Right renal cortex interstitium (tissue), 3 donors: ENCODE measurements around the gene IL22RA1. TPM values are rescaled to one million over a fixed set of nuclear protein-coding genes. Genes with fewer than 3 reads are reported as not detected.

Source experiments
- DNase-seq, 3 donors: peaks; one replicate each; pipeline ENCODE4 v3.0.0-alpha.2; 2013; ENCODE audit warnings: low read depth in 3 of 3, low spot score in 2 of 3
- polyA plus RNA-seq, 3 donors: library from polyadenylated mRNA; unstranded; fragments of 120-200 nt; gene quantifications; one replicate each; pipeline ENCODE4 v1.2.1, GENCODE V29; 2013; ENCODE audit not compliant: insufficient read length in 3 of 3

Gene IL22RA1
- polyA plus RNA-seq, 3 donors, result 2.3 to 3.8 (median 3.5) TPM

GRCh38 chr1:24118410-24119242 is 24.3 kb downstream of the IL22RA1 start:
- DNase-seq, result no peak

GRCh38 chr1:24117722-24118409 is 25.1 kb downstream of the IL22RA1 start:
- no peak for DNase-seq

- DNase-seq, result no peak
Measured at GRCh38 chr1:24117132-24117531, 25.8 kb downstream of the IL22RA1 start.

- DNase-seq, result no peak
Measured at GRCh38 chr1:24114753-24115152, 28.2 kb downstream of the IL22RA1 start.

DNA sequence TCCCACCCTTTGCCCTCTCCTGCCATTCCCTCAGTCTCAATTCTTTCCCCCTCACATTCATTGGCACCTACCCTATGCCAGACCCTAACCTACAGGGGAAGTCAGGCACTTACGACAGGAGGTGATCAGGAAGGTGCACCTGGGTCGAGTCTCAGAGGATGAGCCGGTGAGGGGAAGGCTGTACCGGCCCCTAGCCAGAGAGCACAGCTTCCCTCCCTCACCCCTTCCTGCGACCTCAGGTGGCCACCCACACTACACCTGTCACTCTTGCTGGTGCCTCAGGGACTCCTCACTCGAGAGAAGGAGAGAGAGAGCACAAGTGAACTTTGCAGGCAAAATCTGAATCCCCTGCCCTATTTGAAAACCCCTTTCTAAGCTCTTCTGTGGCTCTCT is 29.3 kb downstream of the IL22RA1 start:
- no peak for DNase-seq

DNA sequence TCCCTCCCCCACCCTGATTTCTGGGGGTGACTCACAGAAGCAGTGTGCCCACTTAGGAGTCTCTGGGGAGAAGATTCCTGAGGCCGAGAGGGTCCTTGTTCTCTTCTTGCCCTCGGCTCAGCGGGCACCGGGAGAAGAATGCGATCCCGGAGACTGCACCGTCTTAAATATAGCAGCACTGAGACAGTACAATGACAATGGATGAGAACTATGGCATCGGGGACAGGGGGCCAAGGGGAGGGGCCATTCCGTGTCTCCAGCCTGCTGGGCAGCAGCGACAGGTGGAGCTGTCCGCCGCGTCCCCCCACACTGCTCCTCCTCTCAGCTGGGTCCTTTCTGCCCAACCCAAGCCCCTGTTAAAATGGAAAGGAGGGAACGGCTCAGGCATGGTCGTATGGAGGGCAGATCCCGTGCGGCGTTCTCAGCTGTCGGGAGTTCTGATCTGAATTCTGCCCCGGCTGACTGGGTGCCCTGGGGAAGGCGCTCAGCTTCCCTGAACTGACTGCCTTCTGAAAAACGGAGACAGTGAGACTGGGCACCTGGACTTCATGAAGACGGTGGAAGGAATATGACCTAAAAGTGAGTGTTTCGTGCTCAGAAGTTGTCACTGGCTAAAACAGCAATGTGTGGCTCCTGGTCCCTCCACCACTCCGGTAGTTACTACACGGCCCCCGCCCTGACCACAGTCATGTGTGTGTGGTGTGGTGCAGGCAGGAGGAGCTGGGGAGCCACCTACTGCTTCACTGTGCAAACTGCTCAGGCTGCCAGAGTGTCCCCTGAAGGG is 30.8 kb downstream of the IL22RA1 start, which contains the start of gene MYOM3:
TSS of gene MYOM3 (minus strand) at position 140 of the 784 bp plus-strand sequence. CDS start 3,499 bp downstream, outside the sequence.
- no peak for DNase-seq

- DNase-seq, result no peak
Measured at GRCh38 chr1:24111262-24111995, 31.5 kb downstream of the IL22RA1 start.

GRCh38 chr1:24110642-24111261 is 32.2 kb downstream of the IL22RA1 start:
- DNase-seq, result no peak

DNA sequence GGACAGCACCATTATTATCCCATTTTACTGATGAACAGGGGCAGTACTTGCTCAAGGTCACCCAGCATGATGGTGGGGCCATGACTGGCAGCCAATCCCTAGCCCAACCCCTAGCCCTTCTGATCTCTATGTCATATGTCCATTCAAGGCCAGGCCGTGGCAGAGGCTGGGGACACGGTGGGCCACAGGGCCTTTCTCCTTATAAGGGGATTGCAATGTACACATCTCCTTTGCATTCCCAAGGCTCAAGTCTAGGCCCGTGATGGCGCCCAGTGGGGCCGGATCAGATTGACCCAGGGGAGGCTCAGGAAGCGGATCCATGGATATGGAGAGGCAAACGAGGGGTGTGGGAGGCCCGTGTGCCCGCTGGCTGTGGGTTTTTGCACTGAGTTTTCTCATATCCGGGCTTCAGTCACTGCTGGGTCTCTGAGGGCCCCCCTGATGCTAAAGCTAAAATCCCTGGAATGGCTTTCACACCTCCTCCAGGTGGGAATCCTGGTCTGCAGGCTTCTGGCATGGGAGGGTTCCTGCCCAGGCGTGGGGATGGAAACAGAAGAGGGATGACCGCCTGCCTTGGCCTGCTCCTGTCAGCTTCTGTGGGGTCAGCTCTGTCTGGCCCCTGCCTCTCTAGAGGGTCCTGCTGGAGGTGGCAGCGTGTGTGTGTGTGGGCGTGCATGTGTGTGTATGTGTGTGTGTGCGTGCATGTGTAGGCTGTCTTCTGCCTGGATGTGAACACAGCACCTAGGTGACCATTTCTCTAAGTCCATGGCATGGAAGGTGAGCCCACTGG is 33.1 kb downstream of the IL22RA1 start:
- no peak for DNase-seq

DNA sequence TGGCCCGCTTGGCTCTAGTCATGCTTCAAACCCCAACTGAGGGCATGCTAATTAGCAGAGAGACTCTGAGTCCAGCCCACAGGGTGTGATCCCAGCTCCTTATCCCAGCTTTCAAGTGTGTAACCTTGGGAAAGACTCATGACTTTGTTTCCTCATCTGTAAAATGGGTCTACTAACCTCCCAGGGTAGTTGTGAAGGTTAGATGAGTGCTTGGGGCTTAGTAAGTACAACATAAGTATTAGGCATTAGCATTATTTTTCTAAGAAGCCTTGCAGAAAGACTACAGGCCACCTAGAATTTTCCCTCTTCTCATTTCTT is 33.8 kb downstream of the IL22RA1 start:
- no peak for DNase-seq

GRCh38 chr1:24108334-24109165 is 34.4 kb downstream of the IL22RA1 start:
- no peak for DNase-seq

DNA sequence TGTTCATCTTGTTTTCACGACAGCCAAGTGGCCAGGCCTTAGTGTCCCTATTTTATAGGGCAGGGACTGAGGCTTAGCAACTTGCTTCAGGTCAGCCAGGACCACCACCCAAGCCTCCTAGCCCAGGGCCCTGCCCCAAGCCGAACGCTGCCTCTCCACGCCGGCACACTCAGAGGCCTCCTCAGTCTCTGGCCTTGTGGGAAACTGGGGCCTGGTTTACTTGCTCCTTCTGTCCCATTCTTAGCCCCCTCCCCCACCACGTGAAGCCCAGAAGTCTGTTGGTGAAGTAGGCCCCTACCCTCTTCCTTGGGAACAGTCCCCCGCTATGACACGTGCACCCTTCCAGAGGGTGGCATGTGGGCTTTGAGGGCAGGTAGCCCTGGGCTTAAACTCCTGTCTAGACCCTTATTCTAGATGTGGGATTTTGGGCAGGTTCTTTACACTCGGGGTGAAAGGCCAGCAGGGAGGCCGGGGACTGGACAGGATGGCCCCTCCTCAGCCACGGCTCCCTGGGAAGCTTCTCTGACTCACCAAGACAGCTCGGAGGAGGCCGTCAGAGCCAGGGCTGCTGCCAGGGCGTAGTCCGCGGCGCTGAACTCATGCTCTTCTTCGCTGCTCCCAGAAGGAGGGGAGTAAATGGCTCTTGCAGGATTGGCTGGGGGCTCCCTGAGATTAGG is 35.3 kb downstream of the IL22RA1 start:
- no peak for DNase-seq

DNA sequence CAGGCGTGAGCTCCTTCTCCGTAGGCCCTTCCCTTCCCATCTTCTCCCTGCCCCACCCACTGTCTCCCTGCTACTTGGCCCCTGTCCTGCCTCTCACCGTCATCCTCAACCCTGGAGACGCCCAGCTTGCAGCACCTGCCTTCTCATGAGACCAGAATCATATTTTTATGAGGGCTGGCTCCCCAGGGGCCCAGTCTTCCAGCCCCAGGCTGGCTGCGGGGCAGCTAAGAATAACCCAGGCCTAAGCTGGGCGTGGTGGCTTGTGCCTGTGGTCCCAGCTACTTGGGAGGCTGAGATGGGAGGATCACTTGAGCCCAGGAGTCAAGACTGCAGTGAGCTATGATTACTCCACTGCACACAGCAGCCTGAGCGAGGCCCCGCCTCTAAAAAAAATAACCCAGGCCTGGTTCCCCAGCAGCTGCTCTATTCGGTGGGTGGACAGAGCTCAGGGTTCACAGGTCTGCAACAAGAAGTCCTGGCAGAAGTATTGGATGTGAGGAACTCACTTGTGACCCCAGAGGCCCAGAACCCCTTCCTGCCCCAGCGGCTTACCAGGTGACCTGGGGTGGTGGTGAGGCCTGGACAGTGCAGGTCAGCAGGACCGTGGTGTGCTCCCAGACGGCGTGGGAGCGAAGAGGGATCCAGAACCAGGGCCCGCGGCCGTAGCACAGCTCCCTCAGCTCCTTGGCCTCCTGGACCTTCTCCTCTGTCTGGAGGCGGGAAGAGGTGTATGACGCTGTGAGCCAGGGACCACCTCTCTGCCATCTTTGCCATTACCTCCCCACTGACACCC is 37.4 kb downstream of the IL22RA1 start:
- no peak for DNase-seq

DNA sequence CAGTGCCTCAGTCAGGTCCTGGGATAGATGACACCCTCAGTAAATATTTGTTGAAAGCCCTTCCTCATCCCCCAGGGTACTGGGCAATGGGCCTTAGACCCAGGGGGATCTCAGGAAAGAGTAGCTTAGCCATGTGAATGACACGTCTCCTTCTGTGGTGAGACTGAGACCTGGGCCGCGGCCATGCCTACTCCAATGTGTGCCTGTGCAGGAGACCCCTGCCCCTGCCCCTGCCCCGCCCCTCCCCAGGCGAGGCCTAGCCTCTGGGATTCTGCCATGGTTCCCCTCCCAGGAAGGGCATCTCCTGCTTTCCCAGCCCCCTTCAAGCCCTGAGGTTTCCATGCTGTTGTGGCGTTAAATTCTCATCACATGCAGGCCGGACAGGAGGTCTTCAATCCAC is 38.1 kb downstream of the IL22RA1 start:
- no peak for DNase-seq

GRCh38 chr1:24103879-24104278 is 39.1 kb downstream of the IL22RA1 start:
- no peak for DNase-seq

DNA sequence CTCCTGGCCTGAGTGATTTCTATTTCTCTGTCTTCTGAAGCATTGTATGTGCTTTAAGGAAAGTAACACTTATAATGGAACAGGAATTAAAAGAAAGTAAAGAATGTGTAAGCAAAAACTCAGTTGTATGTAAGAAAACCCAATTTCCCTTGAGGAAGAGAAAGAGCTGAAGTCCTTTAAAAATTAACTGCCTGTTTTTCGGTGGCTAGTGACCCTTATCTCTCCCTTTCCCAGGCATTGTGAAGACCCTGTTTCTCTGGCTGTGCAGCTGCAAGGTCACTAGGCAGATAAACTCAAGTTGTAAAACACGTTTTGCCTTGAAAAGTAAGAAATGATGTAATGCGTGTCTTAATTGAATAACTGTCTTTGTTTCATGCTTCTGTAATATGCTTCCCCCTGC is 39.5 kb downstream of the IL22RA1 start:
- no peak for DNase-seq

GRCh38 chr1:24102961-24103360 is 40.0 kb downstream of the IL22RA1 start:
- no peak for DNase-seq
